ENCODE measurements around the gene NBAS.
A peak's percentile ranks its signal among the peaks of the same experiment; 100 is the strongest.
"Not testable (repeated sequence)": the region's sequence is repeated elsewhere in the genome, so short reads cannot be mapped to it uniquely, and the experiment has no call there.

The NBAS gene

GRCh38 chr2:15250946-15251345 lies 310.2 kb downstream of the NBAS start:
- not testable (repeated sequence) for DNase-seq

GRCh38 chr2:15246870-15247269 lies 314.3 kb downstream of the NBAS start:
- DNase-seq, result no peak

- peak; percentile 42 for DNase-seq
Observed at GRCh38 chr2:15243762-15244161, 317.4 kb downstream of the NBAS start.

- DNase-seq, result no peak
Observed at GRCh38 chr2:15242936-15243461, 318.1 kb downstream of the NBAS start.

DNA sequence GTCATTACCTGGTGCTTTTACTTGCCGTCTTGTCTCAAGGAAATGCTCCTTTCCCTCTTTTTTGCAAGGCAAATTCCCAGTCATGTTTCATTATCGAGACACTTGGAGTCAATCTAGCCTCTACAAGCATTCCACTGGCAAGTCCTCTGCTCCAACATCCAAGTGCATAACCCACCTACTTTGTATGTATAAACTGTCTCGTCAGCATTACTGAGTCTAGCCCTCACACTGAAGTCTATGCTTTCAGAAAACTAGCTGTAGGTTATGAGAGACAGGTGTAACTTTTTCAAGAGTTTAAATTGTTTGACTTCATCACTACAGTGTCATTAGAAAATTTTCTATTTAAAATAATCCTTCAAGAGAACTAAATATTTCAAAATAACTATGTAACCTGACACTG lies 319.2 kb downstream of the NBAS start:
- DNase-seq, result no peak

DNA sequence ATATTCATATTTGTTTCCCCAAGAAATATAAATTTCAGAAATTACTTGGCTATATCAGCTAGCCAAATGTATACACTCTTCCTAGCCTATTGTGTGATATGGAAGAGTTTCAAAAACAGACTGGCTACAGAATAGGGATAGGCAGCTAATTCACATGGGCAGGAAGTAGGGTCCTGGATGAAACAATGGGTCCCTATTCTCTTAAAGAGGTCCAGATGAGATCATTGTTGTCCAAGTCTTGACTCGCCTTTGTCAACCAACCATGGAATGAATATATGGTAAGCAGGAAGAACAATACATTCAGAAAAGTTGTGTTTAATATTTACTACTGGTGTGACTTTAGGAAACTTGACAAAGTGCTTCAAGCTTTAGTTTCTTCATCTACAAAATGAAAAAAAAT lies 319.9 kb downstream of the NBAS start:
- DNase-seq, result no peak

GRCh38 chr2:15238028-15238427 lies 323.1 kb downstream of the NBAS start:
- DNase-seq, result no peak

DNA sequence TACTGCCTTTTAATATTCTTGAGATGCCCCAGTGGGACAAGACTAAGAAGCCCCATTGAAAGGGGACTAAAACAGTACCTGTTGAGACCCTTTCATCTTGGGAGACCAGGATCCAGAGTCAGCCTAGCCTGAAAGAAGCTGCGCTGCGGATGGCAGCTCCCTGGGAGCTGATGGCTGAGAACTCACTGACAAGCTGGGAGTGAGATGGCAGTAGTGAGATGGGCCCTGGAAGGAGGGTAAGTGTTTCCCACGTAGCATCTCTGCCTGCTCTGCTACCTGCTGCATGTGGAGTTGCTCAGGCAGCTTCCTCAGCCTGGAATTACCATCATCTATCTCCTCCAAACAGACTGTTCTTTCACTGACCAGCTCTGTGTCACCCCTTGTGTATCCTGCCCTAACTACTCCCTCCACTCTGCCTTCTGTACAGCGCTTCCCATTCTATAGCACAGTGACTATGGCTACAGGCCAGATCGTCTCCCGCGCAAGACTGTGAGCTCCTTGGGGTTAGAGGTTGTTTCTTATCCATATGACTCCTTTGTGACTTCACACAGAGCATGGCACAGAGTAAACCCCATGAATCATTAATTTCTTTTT lies 330.4 kb downstream of the NBAS start:
- DNase-seq, result no peak

- DNase-seq, result no peak
Observed at GRCh38 chr2:15226661-15227060, 334.5 kb downstream of the NBAS start.

- DNase-seq, result no peak
Observed at GRCh38 chr2:15225131-15225530, 336.0 kb downstream of the NBAS start.

- no peak for DNase-seq
Observed at GRCh38 chr2:15224641-15225040, 336.5 kb downstream of the NBAS start.

- no peak for DNase-seq
Observed at GRCh38 chr2:15223887-15224286, 337.2 kb downstream of the NBAS start.

DNA sequence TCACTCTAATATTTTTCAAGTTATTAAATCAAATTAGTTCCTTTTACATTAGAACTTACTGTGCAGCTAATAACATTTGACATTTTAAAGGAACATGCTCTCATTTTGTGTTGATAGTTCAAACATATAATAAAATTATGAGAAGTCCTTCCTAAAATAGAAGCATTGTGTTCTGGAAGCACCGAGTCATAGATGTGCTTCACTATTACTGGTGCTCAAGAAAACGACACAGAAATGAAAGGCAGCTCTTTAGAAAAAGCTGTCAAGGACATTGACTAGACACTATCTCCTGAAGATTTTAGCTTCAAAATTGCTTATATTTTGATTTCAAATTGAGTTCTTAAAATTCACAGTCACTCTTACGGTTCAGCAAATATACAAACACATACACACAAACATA lies 338.3 kb downstream of the NBAS start:
- DNase-seq, result no peak

GRCh38 chr2:15220603-15221002 lies 340.5 kb downstream of the NBAS start:
- DNase-seq, result no peak

- no peak for DNase-seq
Observed at GRCh38 chr2:15218423-15219086, 342.6 kb downstream of the NBAS start.

DNA sequence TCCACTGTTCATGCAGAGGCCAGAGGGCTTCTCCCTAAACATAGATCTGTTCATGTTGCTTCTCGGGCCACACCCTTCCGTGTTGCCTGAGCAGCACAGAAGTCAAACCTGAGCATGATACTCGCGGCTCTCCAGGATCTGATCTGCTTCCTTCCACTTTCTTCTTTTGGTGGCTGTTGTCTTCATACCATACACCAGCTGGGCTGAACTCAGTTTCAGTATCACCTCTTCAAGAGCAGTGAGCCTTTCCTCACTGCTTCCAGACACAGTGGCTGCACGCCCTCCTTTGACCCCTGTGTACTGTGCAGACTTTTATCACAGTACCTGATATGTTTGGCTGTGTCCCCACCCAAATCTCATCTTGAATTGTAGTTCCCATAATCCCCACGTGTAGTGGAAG lies 348.9 kb downstream of the NBAS start:
- DNase-seq, result no peak

DNA sequence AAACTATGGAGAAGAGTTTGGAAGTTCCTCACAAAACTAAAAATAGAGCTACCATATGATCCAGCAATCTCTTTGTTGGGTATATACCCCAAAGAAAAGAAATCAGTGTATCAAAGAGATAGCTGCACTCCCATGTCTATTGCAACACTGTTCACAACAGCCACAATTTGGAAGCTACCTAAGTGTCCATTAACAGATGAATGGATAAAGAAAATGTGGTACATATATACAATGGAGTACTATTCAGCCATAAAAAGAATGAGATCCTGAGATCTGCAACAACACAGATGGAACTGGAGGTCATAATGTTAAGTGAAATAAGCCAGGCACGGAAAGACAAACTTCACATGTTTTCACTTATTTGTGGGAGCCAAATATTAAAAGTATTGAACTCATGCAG lies 350.6 kb downstream of the NBAS start:
- DNase-seq, result not testable (repeated sequence)

DNA sequence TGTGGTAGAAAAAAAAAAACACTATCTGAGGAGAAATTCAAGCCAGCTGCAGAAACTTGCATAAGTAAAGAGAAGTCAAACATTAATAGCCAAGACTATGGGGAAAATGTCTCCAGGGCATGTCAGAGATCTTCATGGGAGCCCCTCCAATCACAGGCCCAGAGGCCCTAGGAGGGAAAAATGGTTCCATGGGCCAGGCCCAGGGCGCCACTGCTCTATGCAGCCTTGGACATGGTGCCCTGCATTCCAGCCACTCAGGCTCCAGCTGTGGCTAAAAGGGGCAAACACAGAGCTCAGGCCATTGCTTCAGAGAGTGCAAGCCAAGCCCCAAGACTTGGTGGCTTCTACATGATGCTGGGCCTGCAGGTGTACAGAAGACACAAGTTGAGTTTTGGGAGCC lies 354.7 kb downstream of the NBAS start:
- no peak for DNase-seq

- no peak for DNase-seq
Observed at GRCh38 chr2:15205562-15205961, 355.6 kb downstream of the NBAS start.

DNA sequence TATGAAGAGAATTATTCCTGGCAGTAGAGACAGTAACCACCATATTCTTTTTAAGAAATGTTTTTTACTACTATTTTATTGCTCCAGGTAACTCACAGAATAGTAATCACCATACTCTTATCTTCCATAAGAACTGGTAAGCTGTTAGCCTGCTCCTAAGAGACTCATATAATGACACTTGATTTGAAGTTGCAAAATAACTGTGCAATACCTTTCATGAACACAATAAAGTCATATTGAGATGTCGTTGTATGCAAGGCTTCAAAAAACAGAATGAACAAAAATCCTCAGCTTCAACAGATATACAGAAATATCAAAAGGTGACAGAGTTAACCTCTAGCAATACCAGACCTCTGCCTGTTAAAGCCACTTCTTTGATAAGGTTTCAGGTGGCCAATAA lies 360.1 kb downstream of the NBAS start:
- no peak for DNase-seq

GRCh38 chr2:15200581-15200980 lies 360.6 kb downstream of the NBAS start:
- no peak for DNase-seq

DNA sequence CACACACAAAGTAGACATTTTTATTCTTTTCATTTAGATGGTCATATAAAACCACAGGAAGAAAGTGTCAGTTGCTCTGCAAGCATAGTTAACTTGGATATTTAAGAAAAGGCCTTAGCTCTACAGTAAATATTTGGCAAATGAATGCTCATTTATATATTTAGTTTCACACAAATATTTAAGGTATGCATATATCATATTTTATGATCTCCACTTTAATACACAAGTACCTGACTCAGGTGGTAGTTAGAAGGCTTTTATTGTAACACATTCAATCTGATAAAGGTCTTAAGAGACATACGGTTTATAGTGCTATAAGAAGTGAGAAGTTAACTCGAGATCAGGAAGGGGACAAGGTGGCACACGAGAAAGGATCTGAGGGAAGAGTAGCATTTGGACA lies 363.1 kb downstream of the NBAS start:
- no peak for DNase-seq

DNA sequence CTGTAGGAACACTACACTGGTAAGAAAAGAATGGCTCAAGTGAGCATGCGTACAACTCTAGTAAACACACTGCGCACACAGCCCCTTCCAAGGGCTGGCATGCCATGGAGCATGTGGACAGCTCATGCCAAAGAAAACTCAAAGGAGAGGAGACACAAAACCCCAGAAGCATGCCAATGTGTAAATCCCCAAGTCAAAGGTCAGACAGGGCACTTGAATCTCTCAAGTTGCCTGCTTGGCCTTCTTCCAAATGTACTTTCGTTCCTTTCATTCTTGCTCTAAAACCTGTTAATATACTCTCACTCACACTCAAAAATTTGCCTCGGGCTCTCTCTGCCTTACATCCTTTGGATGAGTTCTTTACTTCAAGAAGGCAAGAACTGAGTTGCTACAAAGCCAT lies 365.3 kb downstream of the NBAS start:
- DNase-seq, result no peak

DNA sequence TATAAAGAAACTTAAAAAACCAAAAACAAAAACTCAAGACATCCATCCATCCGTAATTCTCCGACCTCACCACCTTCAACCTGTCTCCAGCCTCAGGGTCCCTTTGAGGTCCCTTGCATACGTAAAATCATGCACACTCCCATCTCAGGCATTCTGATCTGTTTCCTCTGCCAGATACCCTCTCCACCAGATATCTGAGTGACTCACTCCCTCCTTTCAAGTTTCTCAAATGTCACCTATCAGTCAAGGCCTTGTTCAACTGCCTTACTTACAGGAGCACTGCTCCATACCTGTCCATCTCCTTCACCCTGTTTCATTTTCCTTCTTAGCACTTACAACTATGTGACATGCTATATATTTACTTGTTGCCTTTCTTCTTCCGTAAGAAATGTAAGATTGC lies 369.3 kb downstream of the NBAS start:
- no peak for DNase-seq

DNA sequence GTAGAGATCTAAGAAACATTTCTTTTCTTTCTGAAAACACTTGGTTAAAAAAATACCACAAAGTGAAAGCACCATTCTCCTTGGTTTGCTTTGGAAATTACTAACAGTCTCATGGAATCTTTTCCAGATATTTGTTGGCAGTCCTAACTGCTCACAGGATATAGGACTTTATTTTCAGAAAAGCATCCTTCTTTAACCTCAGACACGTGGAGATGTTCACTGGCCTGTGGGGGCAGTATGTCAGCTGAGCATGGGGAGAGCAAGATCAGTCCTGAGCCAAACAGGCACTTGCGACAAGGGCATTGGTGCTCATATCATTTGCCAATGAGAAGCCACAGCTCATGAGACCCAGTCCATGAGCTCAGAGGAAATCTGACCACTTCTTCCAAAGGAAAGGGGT lies 371.9 kb downstream of the NBAS start:
- DNase-seq, result no peak

Measured in COR-L47 (cell line).